Stomach (tissue), 9 donors: ENCODE results near the gene DAND5. TPM values are rescaled to one million over a fixed set of nuclear protein-coding genes. Genes with fewer than 3 reads are reported as not detected.
A peak's percentile ranks its signal among the peaks of the same experiment; 100 is the strongest.

Source experiments
- DNase-seq, 2 donors: peaks; one replicate each; pipeline versions ENCODE4 v3.0.0 to v3.0.0-alpha.2; 2013 to 2019
- H3K27ac ChIP-seq, 5 donors: fragments of 200-600 bp in 4 of 5; sonication (generic) in 4 of 5; one replicate each; pipeline ENCODE4 v1.5.1; 2013 to 2019; ENCODE audit warnings: mild to moderate bottlenecking in 1 of 5, moderate library complexity in 1 of 5
- H3K27me3 ChIP-seq, 3 donors: fragments of 200-600 bp; sonication (generic); one replicate each; pipeline ENCODE4 v1.5.1; 2017 to 2019; ENCODE audit warnings: mixed run types in 1 of 3
- H3K36me3 ChIP-seq, 4 donors: fragments of 200-600 bp; sonication (generic); 1 replicate in 3 of 4; 2 replicates in 1 of 4; pipeline ENCODE4 v1.5.1; 2016 to 2019
- H3K4me1 ChIP-seq, 4 donors: fragments of 200-600 bp; sonication (generic); one replicate each; pipeline ENCODE4 v1.5.1; 2016 to 2019
- H3K4me3 ChIP-seq, 4 donors: fragments of 200-600 bp; sonication (generic) in 3 of 4; one replicate each; pipeline ENCODE4 v1.5.1; 2016 to 2019; ENCODE audit warnings: mild to moderate bottlenecking in 1 of 4
- H3K9me3 ChIP-seq, 4 donors: fragments of 200-600 bp; sonication (generic); one replicate each; pipeline ENCODE4 v1.5.1; 2016 to 2019
- EP300 ChIP-seq: sonication (generic); formaldehyde crosslinking; IDR thresholded peaks from one replicate; pipeline ENCODE4 v1.6.1; 2017; ENCODE audit warnings: antibody characterized with exemption
- POLR2A ChIP-seq, 4 donors: fragments of 450-650 bp; IDR thresholded peaks; one replicate each; pipeline ENCODE4 v1.6.1; 2016; ENCODE audit warnings: antibody characterized with exemption in 4 of 4, control low read depth in 2 of 4, mild to moderate bottlenecking in 1 of 4, moderate library complexity in 1 of 4
- POLR2AphosphoS5 ChIP-seq, 3 donors: sonication (generic); formaldehyde crosslinking; IDR thresholded peaks; one replicate each; pipeline ENCODE4 v1.6.1; 2016; ENCODE audit warnings: antibody characterized with exemption in 3 of 3
- whole genome bisulfite sequencing, 5 donors: extraction: QIAGEN DNeasy Blood & Tissue Kit in 3 of 5; methylation state at CpG; one replicate each; pipeline versions ENCODE4 v1.1.5 to v1.1.7; 2013 to 2018; 5-methylcytosine and 5-hydroxymethylcytosine counted together
- intact Hi-C: fragments of 100-400 bp; cut with DNase I; formaldehyde crosslinking; loops from one replicate; pipeline ENCODE4 v1.15.1; 2023; ENCODE audit warnings: low total_unique reads
- polyA plus RNA-seq, 3 donors: library from polyadenylated mRNA; stranded (reverse); fragments of 200-250 nt; gene quantifications; one replicate each; pipeline ENCODE4 v1.2.3, GENCODE V29; 2013
- total RNA-seq, 5 donors: library from RNA; depleted of rRNA; stranded (reverse); fragments of >200 nt; gene quantifications; one replicate each; pipeline versions ENCODE4 v1.1.0 to v1.2.3, GENCODE V29; 2014 to 2016
- TF ChIP-seq, protein P1 (sequence below), 7 experiments: fragments of 450-650 bp in 4 of 7; fragments of 200-600 bp in 3 of 7; sonication (generic) in 3 of 7; IDR thresholded peaks; one replicate each; pipeline ENCODE4 v1.5.1; 2016 to 2019; ENCODE audit warnings: antibody characterized with exemption in 7 of 7, control low read depth in 2 of 7, mild to moderate bottlenecking in 1 of 7
- donor health status: healthy with polysubstance abuse.
- donor health status: Bipolar disorder and iron deficiency.
- donor health status: healthy.

The DAND5 gene
- total and polyA plus RNA-seq, 8 donors = 0.12 to 0.58 (median 0.13) TPM; not detected in 5

DNA sequence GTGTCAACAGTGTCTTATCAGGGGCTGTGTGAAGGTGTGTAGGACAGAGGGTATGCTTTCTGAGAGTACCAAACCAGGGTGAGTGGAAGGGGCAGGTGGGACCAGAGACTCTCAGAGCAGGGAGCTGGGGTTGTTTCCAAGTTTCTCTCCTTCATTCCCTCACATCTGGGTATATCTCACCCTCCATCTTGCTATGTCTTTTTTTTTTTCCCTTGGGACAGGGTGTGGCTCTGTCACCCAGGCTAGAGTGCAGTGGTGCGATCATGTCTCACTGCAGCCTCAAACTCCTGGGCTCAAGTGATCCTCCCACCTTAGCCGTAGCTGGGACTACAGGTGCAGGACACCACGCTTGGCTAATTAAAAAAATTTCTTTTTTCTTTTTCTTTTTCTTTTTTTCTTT lies 10.6 kb downstream of the DAND5 start:
- H3K27ac ChIP-seq = no peak overlapping the region
- H3K4me1 ChIP-seq = peaks cover 4 to 30% (median 22%) of the 10 kb centered on the region in 4 donors
- no peak for DNase-seq
- no peak for TF ChIP-seq EP300
- no peak for TF ChIP-seq POLR2A (IDR thresholded peaks at IDR 0.05)
- no peak for TF ChIP-seq POLR2AphosphoS5 (IDR thresholded peaks at IDR 0.05)
- TF ChIP-seq, protein P1, sequence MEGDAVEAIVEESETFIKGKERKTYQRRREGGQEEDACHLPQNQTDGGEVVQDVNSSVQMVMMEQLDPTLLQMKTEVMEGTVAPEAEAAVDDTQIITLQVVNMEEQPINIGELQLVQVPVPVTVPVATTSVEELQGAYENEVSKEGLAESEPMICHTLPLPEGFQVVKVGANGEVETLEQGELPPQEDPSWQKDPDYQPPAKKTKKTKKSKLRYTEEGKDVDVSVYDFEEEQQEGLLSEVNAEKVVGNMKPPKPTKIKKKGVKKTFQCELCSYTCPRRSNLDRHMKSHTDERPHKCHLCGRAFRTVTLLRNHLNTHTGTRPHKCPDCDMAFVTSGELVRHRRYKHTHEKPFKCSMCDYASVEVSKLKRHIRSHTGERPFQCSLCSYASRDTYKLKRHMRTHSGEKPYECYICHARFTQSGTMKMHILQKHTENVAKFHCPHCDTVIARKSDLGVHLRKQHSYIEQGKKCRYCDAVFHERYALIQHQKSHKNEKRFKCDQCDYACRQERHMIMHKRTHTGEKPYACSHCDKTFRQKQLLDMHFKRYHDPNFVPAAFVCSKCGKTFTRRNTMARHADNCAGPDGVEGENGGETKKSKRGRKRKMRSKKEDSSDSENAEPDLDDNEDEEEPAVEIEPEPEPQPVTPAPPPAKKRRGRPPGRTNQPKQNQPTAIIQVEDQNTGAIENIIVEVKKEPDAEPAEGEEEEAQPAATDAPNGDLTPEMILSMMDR (IDR thresholded peaks at IDR 0.05) = no peak
- H3K36me3 ChIP-seq = no peaks in the 10 kb centered on the region
- intact Hi-C loops = loop anchor here (5.0 kb wide), 2 partner anchors 82 to 282 kb away; no protein-coding TSS in a partner anchor
- 89 to 98% (median 93%) methylated on average over 3 of the region's 3 CpGs for WGBS, 5 donors
- no peaks in the 10 kb centered on the region for H3K9me3 ChIP-seq
- no peak overlapping the region for H3K4me3 ChIP-seq
- H3K27me3 ChIP-seq = peaks cover 0 to 5% (median 0%) of the 10 kb centered on the region in 3 donors

DNA sequence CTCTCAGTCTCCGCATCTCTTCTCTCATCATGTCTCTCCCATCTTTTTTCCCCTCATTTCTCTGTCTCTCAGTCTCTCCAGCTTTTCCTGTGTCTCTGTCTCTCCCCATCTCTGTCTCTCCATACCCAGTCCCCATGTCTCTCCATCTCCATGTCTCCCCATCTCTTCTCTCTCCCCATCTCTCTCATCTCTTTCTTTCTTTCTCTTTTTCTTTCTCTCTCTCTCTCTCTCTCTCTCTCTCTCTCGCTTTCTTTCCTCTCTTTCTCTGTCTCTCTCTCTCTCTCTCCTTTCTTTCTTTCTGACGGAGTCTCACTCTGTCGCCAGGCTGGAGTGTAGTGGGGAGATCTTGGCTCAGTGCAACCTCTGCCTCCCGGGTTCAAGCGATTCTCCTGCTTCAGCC lies 13.3 kb downstream of the DAND5 start:
- no peak for DNase-seq
- Histone ChIP-seq H3K4me1 (peaks cover 7 to 40% (median 30%) of the 10 kb centered on the region in 4 donors), H3K4me3 (no peak overlapping the region), H3K27ac (peak overlapping the region in 1 of 5 donors; percentile 56), H3K27me3 (no peaks in the 10 kb centered on the region), H3K9me3 (no peaks in the 10 kb centered on the region), H3K36me3 (no peaks in the 10 kb centered on the region)
- TF ChIP-seq, protein P1 (IDR thresholded peaks at IDR 0.05) = no peak
- TF ChIP-seq POLR2AphosphoS5 (IDR thresholded peaks at IDR 0.05) (no peak), EP300 (no peak), POLR2A (IDR thresholded peaks at IDR 0.05) (no peak)
- WGBS, 5 donors = 84 to 92% (median 90%) methylated on average over 6 of the region's 6 CpGs
- intact Hi-C loops = loop anchor here (5.0 kb wide), 1 partner anchor 80 kb away; no protein-coding TSS in a partner anchor

DNA sequence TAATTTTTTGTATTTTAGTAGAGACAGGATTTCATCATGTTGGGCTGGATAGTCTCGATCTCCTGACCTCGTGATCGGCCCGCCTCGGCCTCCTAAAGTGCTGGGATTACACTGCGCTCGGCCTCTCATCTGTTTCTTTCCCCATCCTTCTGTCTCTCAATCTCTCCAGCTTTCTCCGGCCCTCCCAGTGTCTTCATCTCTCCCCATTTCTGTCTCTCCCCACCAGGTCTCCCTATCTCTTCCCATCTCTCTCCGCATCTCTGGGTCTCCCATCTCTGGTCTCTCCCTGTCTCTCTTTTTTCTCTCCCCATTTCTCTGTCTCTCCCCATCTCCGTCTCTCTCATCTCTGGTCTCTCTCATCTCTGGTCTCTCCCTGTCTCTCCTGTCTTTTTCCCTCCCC lies 13.7 kb downstream of the DAND5 start:
- no peaks in the 10 kb centered on the region for H3K27me3 ChIP-seq
- H3K36me3 ChIP-seq = no peaks in the 10 kb centered on the region
- peak overlapping the region in 1 of 5 donors; percentile 56 for H3K27ac ChIP-seq
- intact Hi-C loops = loop anchor here (5.0 kb wide), 1 partner anchor 79 kb away; no protein-coding TSS in a partner anchor
- no peak for TF ChIP-seq EP300
- TF ChIP-seq, protein P1 (IDR thresholded peaks at IDR 0.05) = no peak
- TF ChIP-seq POLR2AphosphoS5 (IDR thresholded peaks at IDR 0.05) = no peak
- TF ChIP-seq POLR2A (IDR thresholded peaks at IDR 0.05) = no peak
- peak in 1 of 2 donors; percentile 12 for DNase-seq
- H3K4me1 ChIP-seq = peaks cover 7 to 36% (median 28%) of the 10 kb centered on the region in 4 donors
- WGBS, 5 donors = 42 to 52% (median 46%) methylated on average over 10 of the region's 10 CpGs
- H3K4me3 ChIP-seq = peak overlapping the region; percentile 29 to 35 (median 30)
- H3K9me3 ChIP-seq = no peaks in the 10 kb centered on the region

DNA sequence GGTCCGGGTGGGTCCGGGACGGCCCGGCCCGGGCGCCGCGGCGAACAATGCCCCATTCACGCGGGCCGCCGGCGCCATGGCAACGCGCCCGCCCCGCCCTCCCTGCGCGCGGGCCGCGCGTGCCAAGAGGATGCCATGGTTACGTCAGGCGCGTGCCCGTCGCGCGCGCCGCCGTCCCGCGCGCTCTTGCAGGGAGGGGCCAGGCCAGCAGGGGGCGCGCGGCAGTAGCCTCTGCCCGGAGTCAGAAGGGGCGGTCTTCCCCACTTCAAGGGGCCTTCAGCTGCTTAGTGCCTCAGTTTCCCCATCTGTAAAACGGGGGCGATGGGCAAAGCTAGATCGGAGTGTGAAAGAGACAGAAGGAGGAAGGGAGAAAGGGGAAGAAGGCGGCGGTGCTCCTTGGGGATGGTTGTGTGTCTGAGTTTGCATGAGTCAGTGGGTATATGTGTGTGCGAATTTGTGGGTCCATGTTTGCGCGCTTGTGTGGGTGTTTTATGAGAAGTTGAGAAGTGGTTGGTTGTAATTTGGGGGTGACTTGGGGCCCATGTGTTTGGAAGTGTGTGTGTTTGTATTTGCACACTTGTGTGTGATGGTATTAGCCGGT lies 14.3 kb downstream of the DAND5 start:
- Histone ChIP-seq H3K4me1 (peaks cover 7 to 35% (median 28%) of the 10 kb centered on the region in 4 donors), H3K36me3 (no peaks in the 10 kb centered on the region), H3K9me3 (no peaks in the 10 kb centered on the region), H3K27me3 (no peaks in the 10 kb centered on the region), H3K4me3 (peak overlapping the region; percentile 29 to 35 (median 30)), H3K27ac (peak overlapping the region in 1 of 5 donors; percentile 71)
- TF ChIP-seq POLR2AphosphoS5 (IDR thresholded peaks at IDR 0.05) = peak; percentile 24 to 60 (median 44)
- TF ChIP-seq POLR2A (IDR thresholded peaks at IDR 0.05) = no peak
- no peak for TF ChIP-seq EP300
- TF ChIP-seq, protein P1 (IDR thresholded peaks at IDR 0.05) = peak in 5 of 7 experiments; percentile 92 to 98 (median 93)
- DNase-seq = peak; percentile 86 to 91
- 8 to 14% (median 10%) methylated on average over 31 to 51 of the region's 51 CpGs for WGBS, 5 donors
- intact Hi-C loops = loop anchor here (5.0 kb wide), 1 partner anchor 79 kb away; no protein-coding TSS in a partner anchor
